ENCODE data around the gene STXBP5. TPM values are rescaled to one million over a fixed set of nuclear protein-coding genes. Genes with fewer than 3 reads are reported as not detected.

Gene STXBP5
- total RNA-seq, 1 donor from 2014 or later = 17.1 TPM

GRCh38 chr6:147177286-147177685 lies 26.9 kb upstream of the STXBP5 start:
- DNase-seq (ENCODE audit: low spot score) = no peak

DNA sequence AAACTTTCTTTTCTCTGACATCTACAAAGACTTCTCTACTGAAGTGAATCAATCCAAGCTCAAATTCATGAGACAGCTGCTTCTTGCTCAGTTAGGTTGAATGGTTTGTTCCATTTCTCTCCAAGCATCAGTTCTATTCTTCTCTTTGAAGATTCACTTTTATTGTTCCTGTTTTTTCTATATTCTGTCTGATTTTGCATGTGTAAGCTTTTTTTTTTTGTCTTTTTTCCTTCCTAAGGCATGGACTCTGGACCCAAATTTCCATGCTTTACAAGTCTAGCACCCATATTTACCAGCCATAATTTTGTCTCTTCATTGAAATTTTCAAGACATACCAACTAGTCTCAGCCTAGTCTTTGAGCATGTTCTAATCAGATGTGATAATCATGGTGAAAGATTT lies 25.9 kb upstream of the STXBP5 start:
- DNase-seq (ENCODE audit: low spot score) = no peak

DNA sequence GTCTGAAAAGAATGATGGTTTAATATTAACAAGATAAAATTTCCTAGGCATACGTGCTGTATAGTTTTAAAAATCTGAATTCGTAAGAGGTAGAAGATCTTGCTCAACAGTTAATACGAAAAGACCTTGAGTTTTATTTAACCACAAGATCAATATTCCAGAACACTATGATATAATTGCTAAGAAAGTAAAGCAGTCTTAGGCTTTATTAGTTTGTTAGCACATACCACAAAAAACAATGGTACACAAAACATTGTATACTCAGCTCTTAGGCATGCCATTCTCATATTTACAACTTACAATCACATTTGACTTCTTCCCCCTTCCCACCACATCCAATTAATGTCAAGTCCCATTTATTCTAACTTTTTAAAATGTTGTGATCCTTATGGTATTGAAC lies 24.4 kb upstream of the STXBP5 start:
- DNase-seq (ENCODE audit: low spot score) = no peak

DNA sequence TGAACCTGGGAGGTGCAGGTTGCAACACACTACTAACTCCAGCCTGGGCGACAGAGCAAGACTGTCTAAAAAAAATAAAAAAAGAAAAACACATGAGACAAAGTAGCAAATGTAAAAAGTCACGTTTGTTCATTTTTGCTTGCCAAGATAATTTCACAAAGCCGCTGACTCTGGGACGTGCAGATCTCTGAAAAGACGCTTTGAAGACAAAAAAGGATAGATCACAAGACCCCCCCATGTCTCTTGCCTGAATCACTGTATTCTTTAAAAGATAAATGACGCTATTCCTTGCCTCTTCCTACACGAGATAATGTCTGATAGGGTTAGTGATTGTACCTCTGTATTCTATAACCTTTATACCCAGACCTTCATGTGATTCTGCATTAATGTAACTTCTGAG lies 23.3 kb upstream of the STXBP5 start:
- DNase-seq (ENCODE audit: low spot score) = no peak

GRCh38 chr6:147184379-147184778 lies 19.8 kb upstream of the STXBP5 start:
- no peak for DNase-seq (ENCODE audit: low spot score)

DNA sequence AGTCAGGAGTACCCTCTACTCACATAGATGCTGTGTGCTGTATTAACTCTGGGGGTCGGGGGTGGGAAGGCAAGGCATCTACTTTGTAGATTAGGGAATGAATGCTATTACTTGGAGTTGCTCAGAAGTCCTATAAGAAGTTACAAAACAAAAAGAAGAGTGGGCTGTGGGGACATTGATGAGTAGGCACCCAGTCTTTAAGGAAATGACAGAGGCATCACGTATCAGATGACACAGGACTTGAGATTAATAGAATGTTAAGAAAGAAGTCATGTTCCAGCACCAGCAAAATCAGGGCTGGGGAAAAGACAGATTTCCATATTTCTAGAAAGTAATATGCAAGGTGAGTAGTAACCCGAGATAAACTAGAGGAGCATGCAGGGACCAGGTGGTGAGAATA lies 19.0 kb upstream of the STXBP5 start:
- no peak for DNase-seq (ENCODE audit: low spot score)

DNA sequence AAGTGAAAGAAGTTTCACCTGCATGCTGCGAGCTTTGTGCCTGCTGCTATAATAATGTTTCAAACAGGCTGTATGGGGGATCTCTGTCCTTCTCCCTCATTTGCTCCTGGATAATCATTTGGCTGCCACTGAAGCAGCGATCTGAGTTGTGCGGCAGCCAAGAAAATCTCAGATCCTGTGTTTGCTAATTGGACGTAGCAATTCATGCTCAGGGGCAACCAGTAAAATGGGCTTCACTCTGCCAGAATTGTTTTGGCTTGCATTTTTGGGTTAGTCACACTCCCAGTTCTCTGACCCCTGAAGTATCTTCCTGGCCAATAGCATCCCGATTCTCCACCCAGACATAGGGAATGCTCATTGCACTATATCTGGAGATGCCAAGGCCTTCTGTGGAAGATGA lies 13.7 kb upstream of the STXBP5 start:
- no peak for DNase-seq (ENCODE audit: low spot score)

GRCh38 chr6:147192278-147192911 lies 11.8 kb upstream of the STXBP5 start:
- DNase-seq (ENCODE audit: low spot score) = no peak

- DNase-seq (ENCODE audit: low spot score) = no peak
Observed at GRCh38 chr6:147194652-147195411, 9.4 kb upstream of the STXBP5 start.

GRCh38 chr6:147195510-147195909 lies 8.7 kb upstream of the STXBP5 start:
- no peak for DNase-seq (ENCODE audit: low spot score)

DNA sequence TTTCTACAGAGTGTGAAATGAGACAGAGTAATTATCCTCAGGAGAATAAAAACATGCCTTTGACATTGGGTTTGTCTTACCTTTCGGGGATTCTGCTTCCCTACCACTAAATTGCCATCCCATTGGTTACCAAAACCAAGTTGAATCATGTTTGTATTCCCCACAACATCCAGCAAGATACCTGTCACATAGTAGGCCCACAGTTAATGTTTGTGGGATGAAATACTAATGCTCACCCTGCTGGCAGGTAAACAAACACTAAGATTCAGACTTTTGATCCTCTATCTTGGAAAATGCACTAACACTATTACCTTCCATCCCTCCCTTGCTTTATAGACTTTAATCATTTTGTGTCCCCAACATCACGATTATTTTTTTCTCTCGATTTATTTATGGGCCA lies 8.2 kb upstream of the STXBP5 start:
- no peak for DNase-seq (ENCODE audit: low spot score)

DNA sequence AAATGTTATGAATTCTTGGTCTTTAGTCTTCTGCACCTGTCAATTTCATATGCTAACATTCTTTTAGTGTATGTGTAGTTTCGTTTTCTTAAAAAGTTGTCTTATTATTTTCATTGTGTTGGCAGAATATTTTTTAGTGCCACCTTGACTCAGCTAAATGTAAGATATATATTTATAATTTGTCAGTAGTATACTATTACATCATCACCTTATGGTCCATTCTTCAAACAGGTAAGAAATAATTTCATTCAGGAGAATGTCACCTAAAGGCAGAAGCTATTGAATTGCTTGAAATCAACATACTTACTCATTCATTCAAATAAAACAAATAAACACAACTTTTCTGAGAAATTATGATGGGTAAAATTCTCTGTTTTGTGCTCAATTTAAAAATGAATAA lies 3.5 kb upstream of the STXBP5 start:
- no peak for DNase-seq (ENCODE audit: low spot score)

DNA sequence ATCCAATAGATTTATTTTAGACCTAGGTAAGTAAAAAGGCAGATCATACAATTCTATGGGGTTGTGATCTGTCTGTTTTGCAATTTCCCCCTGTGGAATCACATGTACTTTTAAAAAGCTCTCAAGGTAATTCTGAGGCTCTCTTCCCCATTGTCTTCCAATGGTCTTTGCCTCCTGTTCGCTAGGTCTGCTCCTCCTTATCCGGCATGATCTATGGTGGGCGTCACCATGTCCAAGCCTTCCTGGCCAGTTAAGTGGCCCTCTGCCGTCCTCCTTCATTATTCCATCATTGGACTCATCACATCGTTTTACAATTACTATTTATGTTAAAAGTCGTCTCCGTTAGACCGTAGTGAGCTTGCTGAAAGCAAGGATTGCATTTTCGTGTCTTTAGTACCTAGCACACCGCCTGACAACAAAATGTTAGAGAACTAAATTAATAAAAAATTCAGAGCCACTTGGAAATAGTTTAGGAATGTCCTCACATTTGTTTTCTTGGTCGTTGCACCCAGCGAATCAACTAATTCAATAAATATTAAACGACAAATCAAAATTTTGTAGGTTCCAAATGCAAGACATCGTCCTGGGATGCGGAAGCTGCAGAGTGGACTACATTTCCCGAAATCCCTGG lies 2.2 kb upstream of the STXBP5 start:
- DNase-seq (ENCODE audit: low spot score) = no peak

DNA sequence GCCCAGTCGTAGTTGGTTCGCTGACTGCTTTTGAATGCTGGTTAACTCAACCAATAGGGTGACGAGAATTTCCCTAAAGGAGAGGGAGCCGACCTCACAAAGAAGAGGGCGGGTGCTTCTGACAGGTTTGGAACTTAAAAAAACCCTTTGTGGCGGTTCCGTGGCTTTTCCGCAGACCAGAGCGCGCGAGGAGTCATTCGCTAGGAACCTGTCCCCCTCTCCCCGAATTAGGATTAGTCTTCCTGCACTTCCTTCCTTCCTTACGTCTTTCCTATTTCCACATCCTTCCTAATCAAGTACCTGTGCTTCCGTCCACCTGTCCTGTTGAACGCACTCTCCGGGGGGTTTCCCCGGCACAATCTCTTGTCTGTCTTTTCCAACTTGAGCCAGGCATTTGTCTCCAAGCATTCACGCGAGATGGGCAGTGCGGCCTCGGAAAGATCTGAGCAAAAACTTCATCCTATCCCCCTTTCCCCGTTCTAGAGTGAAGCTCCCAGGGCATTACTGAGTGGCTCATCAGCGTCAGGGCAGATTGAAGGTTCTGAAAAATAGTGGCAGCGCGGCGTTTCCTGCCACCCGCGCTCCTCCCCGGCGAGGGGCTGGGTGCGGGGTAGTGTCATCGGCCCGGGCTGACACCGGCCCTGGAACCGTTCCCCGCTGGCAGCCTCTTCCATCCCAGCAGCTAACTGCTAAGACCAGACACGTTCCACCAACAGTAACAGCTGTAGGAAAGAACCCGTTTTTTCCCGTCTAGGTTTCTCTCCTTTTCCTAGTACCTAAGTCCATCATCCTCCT lies 1.5 kb upstream of the STXBP5 start:
- DNase-seq (ENCODE audit: low spot score) = no peak

GRCh38 chr6:147203311-147204059 lies 732 bp upstream of the STXBP5 start:
- peak; percentile 91 for DNase-seq (ENCODE audit: low spot score)

DNA sequence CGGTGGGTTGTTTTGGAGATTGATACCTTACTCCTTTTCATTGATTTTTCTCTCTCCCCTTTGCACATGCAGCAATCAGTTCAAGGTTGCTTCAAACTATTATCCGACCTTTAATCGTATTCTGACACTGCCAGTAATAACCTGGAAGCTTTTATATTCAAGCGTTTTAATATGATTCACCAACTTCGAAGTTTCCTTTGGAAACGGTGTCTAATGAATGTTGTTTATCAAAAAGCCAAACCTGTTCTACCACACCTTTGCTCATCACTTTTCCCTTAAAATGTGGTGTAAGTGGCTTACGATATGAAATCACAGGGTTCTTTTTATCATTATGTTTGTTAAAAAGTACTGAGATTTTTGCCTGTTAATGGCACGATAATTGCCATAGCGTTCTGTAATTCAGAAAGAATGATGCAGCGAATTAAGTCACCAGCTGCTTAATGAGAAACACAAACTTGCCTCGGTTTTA lies 660 bp downstream of the STXBP5 start:
- no peak for DNase-seq (ENCODE audit: low spot score)

GRCh38 chr6:147205690-147206600 lies 1.7 kb downstream of the STXBP5 start:
- no peak for DNase-seq (ENCODE audit: low spot score)

DNA sequence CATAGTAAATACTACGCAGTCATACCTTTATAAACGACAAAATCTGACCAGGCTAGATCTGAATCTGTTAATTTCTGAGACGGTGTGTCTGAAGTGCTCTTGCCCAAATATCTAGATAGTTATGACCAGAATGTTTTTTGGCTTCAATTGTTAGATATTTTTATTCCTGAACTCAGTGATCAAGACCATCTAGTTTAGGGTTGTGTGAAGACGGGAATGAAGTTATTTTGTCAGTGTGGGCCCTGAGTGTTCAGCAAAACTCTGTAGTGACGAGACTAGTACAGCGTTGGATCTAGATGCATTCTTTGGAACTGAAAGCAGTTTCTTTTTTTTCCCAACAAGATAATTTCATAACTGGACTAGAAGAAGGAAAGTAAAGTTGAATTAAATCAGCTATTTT lies 3.1 kb downstream of the STXBP5 start:
- DNase-seq (ENCODE audit: low spot score) = no peak

DNA sequence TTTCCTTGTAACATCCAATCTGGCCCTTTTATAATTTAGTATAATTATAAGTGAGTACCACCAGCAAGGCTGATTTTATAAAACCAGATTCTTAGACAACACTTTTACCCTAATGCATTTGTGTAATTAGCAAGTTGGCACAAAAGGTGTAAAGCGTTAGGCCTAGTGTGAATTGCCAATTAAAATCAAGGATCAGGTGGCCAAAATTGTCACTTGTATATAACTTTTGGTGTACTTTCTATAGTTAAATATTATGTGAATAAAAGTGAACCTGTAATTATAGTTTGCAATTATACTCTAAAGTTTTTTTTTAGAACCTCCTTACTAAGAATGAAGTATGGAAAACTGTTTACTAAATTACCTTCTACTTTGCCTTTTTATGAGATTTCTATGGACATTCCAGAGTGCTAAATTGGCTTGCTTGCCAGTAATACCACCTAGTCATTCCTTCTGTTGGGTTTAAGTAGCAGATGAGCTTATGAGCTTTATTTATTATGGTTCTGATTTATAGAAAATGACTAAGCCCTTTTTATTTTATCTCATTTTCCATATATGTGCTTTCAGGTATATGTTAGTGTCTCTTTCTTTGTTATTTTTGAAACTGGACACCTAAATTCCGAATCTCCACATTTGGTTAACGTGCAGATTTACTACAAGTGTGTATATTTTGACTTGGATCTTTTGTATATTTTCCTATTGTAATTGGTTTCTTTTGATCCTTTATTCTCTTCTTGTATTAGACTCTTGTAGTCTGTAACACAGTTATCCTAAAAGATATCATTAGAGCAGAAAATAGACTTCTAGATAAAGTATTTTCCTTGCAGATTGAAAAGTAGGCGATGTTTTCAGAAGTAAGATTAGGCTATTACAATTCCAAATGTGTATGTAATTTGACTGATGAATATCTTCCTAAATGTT lies 3.9 kb downstream of the STXBP5 start:
- DNase-seq (ENCODE audit: low spot score) = no peak
